ENCODE data around the gene LPAR6.
A peak's percentile ranks its signal among the peaks of the same experiment; 100 is the strongest.
"Not testable (repeated sequence)": the region's sequence is repeated elsewhere in the genome, so short reads cannot be mapped to it uniquely, and the experiment has no call there.

Gene LPAR6

GRCh38 chr13:48412881-48413351 lies at the start of gene LPAR6:
Gene LPAR6 (minus strand): TSS chr13:48413113. CDS start chr13:48412423, 690 bp downstream.
- Mint-ChIP-seq H3K4me3 (peak within 1 kb of the TSS; percentile 87), H3K9me3 (ENCODE audit: low read depth) (no peaks in the 10 kb centered on the region), H3K4me1 (ENCODE audit: low read depth) (peaks cover 50% of the 10 kb centered on the region), H3K27me3 (no peaks in the 10 kb centered on the region), H3K27ac (peak within 1 kb of the TSS; percentile 88), H3K36me3 (peaks cover 9% of the 10 kb centered on the region)

- peaks cover 1% of the 10 kb centered on the region for H3K4me1 Mint-ChIP-seq (ENCODE audit: low read depth)
- no peak overlapping the region for H3K4me3 Mint-ChIP-seq
- peaks cover 4% of the 10 kb centered on the region for H3K9me3 Mint-ChIP-seq (ENCODE audit: low read depth)
- peaks cover 39% of the 10 kb centered on the region for H3K36me3 Mint-ChIP-seq
- H3K27ac Mint-ChIP-seq, result no peak overlapping the region
- H3K27me3 Mint-ChIP-seq, result no peaks in the 10 kb centered on the region
These were observed 44.8 kb upstream of the LPAR6 start for GRCh38 chr13:48457578-48458242.

GRCh38 chr13:48456546-48456945 lies 43.6 kb upstream of the LPAR6 start:
- peaks cover 1% of the 10 kb centered on the region for H3K4me1 Mint-ChIP-seq (ENCODE audit: low read depth)
- H3K4me3 Mint-ChIP-seq, result no peak overlapping the region
- H3K27me3 Mint-ChIP-seq, result no peaks in the 10 kb centered on the region
- H3K36me3 Mint-ChIP-seq, result peaks cover 44% of the 10 kb centered on the region
- H3K9me3 Mint-ChIP-seq (ENCODE audit: low read depth), result peaks cover 4% of the 10 kb centered on the region
- H3K27ac Mint-ChIP-seq, result no peak overlapping the region

- not testable (repeated sequence) for H3K27me3 Mint-ChIP-seq, H3K4me3 Mint-ChIP-seq, H3K27ac Mint-ChIP-seq
- H3K4me1 Mint-ChIP-seq (ENCODE audit: low read depth), result peaks cover 15% of the 10 kb centered on the region
- H3K9me3 Mint-ChIP-seq (ENCODE audit: low read depth), result peaks cover 16% of the 10 kb centered on the region
- peaks cover 39% of the 10 kb centered on the region for H3K36me3 Mint-ChIP-seq
These were observed 38.3 kb upstream of the LPAR6 start for GRCh38 chr13:48451196-48451595.

GRCh38 chr13:48449656-48450055 lies 36.7 kb upstream of the LPAR6 start:
- H3K9me3 Mint-ChIP-seq (ENCODE audit: low read depth), result peaks cover 16% of the 10 kb centered on the region
- peaks cover 33% of the 10 kb centered on the region for H3K36me3 Mint-ChIP-seq
- peaks cover 15% of the 10 kb centered on the region for H3K4me1 Mint-ChIP-seq (ENCODE audit: low read depth)
- H3K27me3 Mint-ChIP-seq, result no peaks in the 10 kb centered on the region
- H3K27ac Mint-ChIP-seq, result no peak overlapping the region
- H3K4me3 Mint-ChIP-seq, result no peak overlapping the region

GRCh38 chr13:48448959-48449614 lies 36.2 kb upstream of the LPAR6 start:
- H3K9me3 Mint-ChIP-seq (ENCODE audit: low read depth), result peaks cover 16% of the 10 kb centered on the region
- peaks cover 19% of the 10 kb centered on the region for H3K4me1 Mint-ChIP-seq (ENCODE audit: low read depth)
- no peak overlapping the region for H3K4me3 Mint-ChIP-seq

GRCh38 chr13:48448285-48448958 lies 35.5 kb upstream of the LPAR6 start:
- peaks cover 16% of the 10 kb centered on the region for H3K9me3 Mint-ChIP-seq (ENCODE audit: low read depth)
- H3K27ac Mint-ChIP-seq, result no peak overlapping the region
- H3K4me1 Mint-ChIP-seq (ENCODE audit: low read depth), result peaks cover 23% of the 10 kb centered on the region
- H3K27me3 Mint-ChIP-seq, result no peaks in the 10 kb centered on the region
- peaks cover 28% of the 10 kb centered on the region for H3K36me3 Mint-ChIP-seq
- H3K4me3 Mint-ChIP-seq, result no peak overlapping the region

More at GRCh38 chr13:48448959-48449614, 36.2 kb upstream of the LPAR6 start:
- no peak overlapping the region for H3K27ac Mint-ChIP-seq
- no peaks in the 10 kb centered on the region for H3K27me3 Mint-ChIP-seq
- H3K36me3 Mint-ChIP-seq, result peaks cover 30% of the 10 kb centered on the region

GRCh38 chr13:48446464-48446863 lies 33.6 kb upstream of the LPAR6 start:
- Mint-ChIP-seq H3K9me3 (ENCODE audit: low read depth) (peaks cover 11% of the 10 kb centered on the region), H3K4me3 (no peak overlapping the region), H3K4me1 (ENCODE audit: low read depth) (peaks cover 23% of the 10 kb centered on the region), H3K27ac (no peak overlapping the region), H3K36me3 (peaks cover 15% of the 10 kb centered on the region), H3K27me3 (no peaks in the 10 kb centered on the region)

GRCh38 chr13:48443442-48444208 lies 30.7 kb upstream of the LPAR6 start:
- no peak overlapping the region for H3K27ac Mint-ChIP-seq
- no peaks in the 10 kb centered on the region for H3K9me3 Mint-ChIP-seq (ENCODE audit: low read depth)
- H3K36me3 Mint-ChIP-seq, result peaks cover 9% of the 10 kb centered on the region
- H3K4me1 Mint-ChIP-seq (ENCODE audit: low read depth), result peaks cover 14% of the 10 kb centered on the region
- H3K4me3 Mint-ChIP-seq, result no peak overlapping the region
- no peaks in the 10 kb centered on the region for H3K27me3 Mint-ChIP-seq

GRCh38 chr13:48437371-48437770 lies 24.5 kb upstream of the LPAR6 start:
- H3K27ac Mint-ChIP-seq, result no peak overlapping the region
- H3K4me1 Mint-ChIP-seq (ENCODE audit: low read depth), result peaks cover 10% of the 10 kb centered on the region
- no peaks in the 10 kb centered on the region for H3K27me3 Mint-ChIP-seq

GRCh38 chr13:48436661-48437288 lies 23.9 kb upstream of the LPAR6 start:
- Mint-ChIP-seq H3K4me1 (ENCODE audit: low read depth) (peaks cover 16% of the 10 kb centered on the region), H3K9me3 (ENCODE audit: low read depth) (no peaks in the 10 kb centered on the region), H3K4me3 (no peak overlapping the region), H3K36me3 (peaks cover 5% of the 10 kb centered on the region), H3K27ac (no peak overlapping the region), H3K27me3 (no peaks in the 10 kb centered on the region)

More at GRCh38 chr13:48437371-48437770, 24.5 kb upstream of the LPAR6 start:
- Mint-ChIP-seq H3K4me3 (no peak overlapping the region), H3K36me3 (peaks cover 5% of the 10 kb centered on the region), H3K9me3 (ENCODE audit: low read depth) (no peaks in the 10 kb centered on the region)

GRCh38 chr13:48434200-48434599 lies 21.3 kb upstream of the LPAR6 start:
- peaks cover 30% of the 10 kb centered on the region for H3K4me1 Mint-ChIP-seq (ENCODE audit: low read depth)
- no peak overlapping the region for H3K4me3 Mint-ChIP-seq
- H3K9me3 Mint-ChIP-seq (ENCODE audit: low read depth), result no peaks in the 10 kb centered on the region
- H3K27me3 Mint-ChIP-seq, result no peaks in the 10 kb centered on the region
- H3K36me3 Mint-ChIP-seq, result peaks cover 2% of the 10 kb centered on the region
- H3K27ac Mint-ChIP-seq, result no peak overlapping the region

GRCh38 chr13:48431987-48432615 lies 19.2 kb upstream of the LPAR6 start:
- Mint-ChIP-seq H3K27me3 (no peaks in the 10 kb centered on the region), H3K9me3 (ENCODE audit: low read depth) (no peaks in the 10 kb centered on the region), H3K4me1 (ENCODE audit: low read depth) (peaks cover 34% of the 10 kb centered on the region), H3K4me3 (peak overlapping the region; percentile 25), H3K27ac (no peak overlapping the region), H3K36me3 (peaks cover 3% of the 10 kb centered on the region)

GRCh38 chr13:48431431-48431830 lies 18.5 kb upstream of the LPAR6 start:
- Mint-ChIP-seq H3K9me3 (ENCODE audit: low read depth) (no peaks in the 10 kb centered on the region), H3K36me3 (peaks cover 6% of the 10 kb centered on the region), H3K4me1 (ENCODE audit: low read depth) (peaks cover 35% of the 10 kb centered on the region), H3K27me3 (no peaks in the 10 kb centered on the region), H3K4me3 (no peak overlapping the region), H3K27ac (no peak overlapping the region)

Data from activated naive CD8-positive, alpha-beta T cell (primary cell).